PC-3 (cell line): Measurements from ENCODE around the gene ALDH3B2.

Experiments used
- EZH2 ChIP-seq: fragments of 300-600 bp; sonication (generic); IDR thresholded peaks from one replicate; pipeline ENCODE4 v1.6.1; 2017; ENCODE audit warnings: antibody characterized with exemption, mild to moderate bottlenecking, low read length; ENCODE audit not compliant: unreplicated experiment
- EZH2phosphoT487 ChIP-seq: fragments of 300-600 bp; sonication (generic); IDR thresholded peaks from 2 replicates; pipeline ENCODE4 v1.6.1; 2018; ENCODE audit warnings: mild to moderate bottlenecking, antibody characterized with exemption, low read length, borderline replicate concordance
- TF ChIP-seq, protein P1 (sequence below): fragments of 300-600 bp; sonication (generic); conservative IDR thresholded peaks from 2 replicates; pipeline ENCODE4 v1.5.1; 2017; ENCODE audit warnings: antibody characterized with exemption, low read depth, mild to moderate bottlenecking, low read length

DNA sequence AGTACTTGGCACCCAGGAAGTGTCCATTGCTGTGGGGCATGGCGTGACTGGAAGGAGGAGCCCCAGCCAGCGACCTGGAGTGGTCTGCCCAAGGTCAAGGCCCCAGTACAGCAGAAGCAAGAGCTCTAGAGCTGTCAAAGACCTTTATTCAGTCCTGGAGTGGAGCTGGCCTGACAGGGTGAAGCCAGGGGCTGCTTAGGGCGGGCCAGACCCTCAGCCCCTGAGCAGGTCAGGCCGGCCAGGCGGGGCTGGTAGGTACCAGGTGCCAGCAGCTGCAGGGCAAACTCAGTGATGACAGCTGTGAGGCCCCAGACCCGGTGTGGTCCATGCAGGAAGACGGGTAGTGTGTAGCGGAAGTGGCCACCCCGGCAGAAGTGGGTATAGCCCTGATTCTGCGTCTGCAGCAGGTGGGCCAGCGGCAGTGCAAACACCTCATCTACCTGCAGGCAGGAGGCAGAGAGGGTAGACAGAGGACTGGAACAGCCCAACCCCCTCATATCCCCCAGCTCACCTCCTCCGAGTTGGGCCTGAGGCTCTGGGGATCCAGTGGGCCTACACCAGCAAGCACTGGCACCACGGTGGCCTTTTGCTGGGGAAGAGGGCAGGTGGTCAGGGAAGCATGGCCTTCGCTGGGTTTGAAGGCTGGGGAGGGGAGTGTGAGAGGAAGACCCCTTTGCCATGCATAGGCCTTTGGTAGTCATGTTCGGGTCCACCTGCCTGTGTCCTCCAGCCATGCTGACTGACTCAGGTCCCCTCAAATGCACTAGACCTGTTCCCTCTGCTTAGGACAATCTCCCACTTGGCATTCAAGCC, 46.4 kb downstream of the ALDH3B2 start:
- TF ChIP-seq, protein P1, sequence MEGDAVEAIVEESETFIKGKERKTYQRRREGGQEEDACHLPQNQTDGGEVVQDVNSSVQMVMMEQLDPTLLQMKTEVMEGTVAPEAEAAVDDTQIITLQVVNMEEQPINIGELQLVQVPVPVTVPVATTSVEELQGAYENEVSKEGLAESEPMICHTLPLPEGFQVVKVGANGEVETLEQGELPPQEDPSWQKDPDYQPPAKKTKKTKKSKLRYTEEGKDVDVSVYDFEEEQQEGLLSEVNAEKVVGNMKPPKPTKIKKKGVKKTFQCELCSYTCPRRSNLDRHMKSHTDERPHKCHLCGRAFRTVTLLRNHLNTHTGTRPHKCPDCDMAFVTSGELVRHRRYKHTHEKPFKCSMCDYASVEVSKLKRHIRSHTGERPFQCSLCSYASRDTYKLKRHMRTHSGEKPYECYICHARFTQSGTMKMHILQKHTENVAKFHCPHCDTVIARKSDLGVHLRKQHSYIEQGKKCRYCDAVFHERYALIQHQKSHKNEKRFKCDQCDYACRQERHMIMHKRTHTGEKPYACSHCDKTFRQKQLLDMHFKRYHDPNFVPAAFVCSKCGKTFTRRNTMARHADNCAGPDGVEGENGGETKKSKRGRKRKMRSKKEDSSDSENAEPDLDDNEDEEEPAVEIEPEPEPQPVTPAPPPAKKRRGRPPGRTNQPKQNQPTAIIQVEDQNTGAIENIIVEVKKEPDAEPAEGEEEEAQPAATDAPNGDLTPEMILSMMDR: no peak
- TF ChIP-seq EZH2phosphoT487 (no peak), EZH2 (no peak)
